A549 (cell line): Measurements from ENCODE around the gene TSPAN3.

ENCODE experiments used
- CEBPB ChIP-seq, 2 experiments: fragments of >200 bp in 1 of 2; sonication (Bioruptor Twin) in 1 of 2; formaldehyde crosslinking in 1 of 2; IDR thresholded peaks; 2 replicates each; pipeline ENCODE4 v1.6.1; 2012 to 2016
- FOSB ChIP-seq: fragments of 250-450 bp; sonication (Bioruptor Pico); IDR thresholded peaks from 2 replicates; pipeline ENCODE4 v1.5.0; 2020; ENCODE audit warnings: mild to moderate bottlenecking, moderate library complexity
- PBX3 ChIP-seq: IDR thresholded peaks from 2 replicates; pipeline ENCODE4 v1.6.1; 2012
- POLR2AphosphoS2 ChIP-seq: conservative IDR thresholded peaks from 2 replicates; pipeline ENCODE4 v1.6.1; 2012; ENCODE audit warnings: low read length, improper control_type of control experiment, inconsistent platforms
- USF2 ChIP-seq: fragments of 450-650 bp; IDR thresholded peaks from 2 replicates; pipeline ENCODE4 v1.6.1; 2014; ENCODE audit warnings: antibody characterized with exemption
- TF ChIP-seq, protein P1 (sequence below): fragments of >200 bp; sonication (Bioruptor Twin); formaldehyde crosslinking; IDR thresholded peaks from 3 replicates; pipeline ENCODE4 v1.5.1; 2016
- TF ChIP-seq, protein P2 (sequence below): fragments of 200-600 bp; sonication (generic); IDR thresholded peaks from 2 replicates; pipeline ENCODE4 v1.6.1; 2016; ENCODE audit warnings: antibody characterized with exemption, mild to moderate bottlenecking, moderate library complexity
- TF ChIP-seq, protein P3 (sequence below): fragments of 250-450 bp; sonication (Bioruptor Pico); IDR thresholded peaks from 2 replicates; pipeline ENCODE4 v1.5.0; 2021; ENCODE audit warnings: mild to moderate bottlenecking, moderate library complexity, borderline replicate concordance

DNA sequence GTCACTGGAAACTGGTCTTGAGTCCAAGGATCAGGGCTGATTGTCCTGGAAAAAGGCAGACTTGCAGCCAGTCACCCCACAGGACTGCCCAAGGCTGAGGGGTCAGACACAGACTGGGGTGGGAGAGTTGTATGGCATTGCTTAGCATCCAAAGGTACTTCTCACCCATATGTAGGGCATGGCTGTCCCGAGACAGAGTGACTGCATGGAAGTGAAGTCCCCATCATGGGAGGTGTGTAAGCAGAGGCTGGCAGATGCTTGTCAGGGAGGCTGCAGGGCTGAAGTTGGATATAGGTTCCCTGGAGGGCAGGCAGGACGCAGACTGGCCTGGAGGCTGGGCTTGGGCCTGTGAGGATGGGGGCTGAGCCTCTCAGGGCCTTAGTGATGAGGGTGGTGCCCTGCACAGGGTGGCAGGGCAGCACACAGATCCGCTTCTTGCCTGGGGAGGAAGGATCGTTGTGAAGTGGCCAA, 44.9 kb downstream of the TSPAN3 start:
- TF ChIP-seq USF2 (no peak), FOSB (CRISPR knock-in tag) (no peak), PBX3 (no peak), CEBPB (IDR thresholded peaks at IDR 0.05) (no peak), POLR2AphosphoS2 (no peak)
- TF ChIP-seq, protein P1, sequence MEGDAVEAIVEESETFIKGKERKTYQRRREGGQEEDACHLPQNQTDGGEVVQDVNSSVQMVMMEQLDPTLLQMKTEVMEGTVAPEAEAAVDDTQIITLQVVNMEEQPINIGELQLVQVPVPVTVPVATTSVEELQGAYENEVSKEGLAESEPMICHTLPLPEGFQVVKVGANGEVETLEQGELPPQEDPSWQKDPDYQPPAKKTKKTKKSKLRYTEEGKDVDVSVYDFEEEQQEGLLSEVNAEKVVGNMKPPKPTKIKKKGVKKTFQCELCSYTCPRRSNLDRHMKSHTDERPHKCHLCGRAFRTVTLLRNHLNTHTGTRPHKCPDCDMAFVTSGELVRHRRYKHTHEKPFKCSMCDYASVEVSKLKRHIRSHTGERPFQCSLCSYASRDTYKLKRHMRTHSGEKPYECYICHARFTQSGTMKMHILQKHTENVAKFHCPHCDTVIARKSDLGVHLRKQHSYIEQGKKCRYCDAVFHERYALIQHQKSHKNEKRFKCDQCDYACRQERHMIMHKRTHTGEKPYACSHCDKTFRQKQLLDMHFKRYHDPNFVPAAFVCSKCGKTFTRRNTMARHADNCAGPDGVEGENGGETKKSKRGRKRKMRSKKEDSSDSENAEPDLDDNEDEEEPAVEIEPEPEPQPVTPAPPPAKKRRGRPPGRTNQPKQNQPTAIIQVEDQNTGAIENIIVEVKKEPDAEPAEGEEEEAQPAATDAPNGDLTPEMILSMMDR = no peak
- TF ChIP-seq, protein P2, sequence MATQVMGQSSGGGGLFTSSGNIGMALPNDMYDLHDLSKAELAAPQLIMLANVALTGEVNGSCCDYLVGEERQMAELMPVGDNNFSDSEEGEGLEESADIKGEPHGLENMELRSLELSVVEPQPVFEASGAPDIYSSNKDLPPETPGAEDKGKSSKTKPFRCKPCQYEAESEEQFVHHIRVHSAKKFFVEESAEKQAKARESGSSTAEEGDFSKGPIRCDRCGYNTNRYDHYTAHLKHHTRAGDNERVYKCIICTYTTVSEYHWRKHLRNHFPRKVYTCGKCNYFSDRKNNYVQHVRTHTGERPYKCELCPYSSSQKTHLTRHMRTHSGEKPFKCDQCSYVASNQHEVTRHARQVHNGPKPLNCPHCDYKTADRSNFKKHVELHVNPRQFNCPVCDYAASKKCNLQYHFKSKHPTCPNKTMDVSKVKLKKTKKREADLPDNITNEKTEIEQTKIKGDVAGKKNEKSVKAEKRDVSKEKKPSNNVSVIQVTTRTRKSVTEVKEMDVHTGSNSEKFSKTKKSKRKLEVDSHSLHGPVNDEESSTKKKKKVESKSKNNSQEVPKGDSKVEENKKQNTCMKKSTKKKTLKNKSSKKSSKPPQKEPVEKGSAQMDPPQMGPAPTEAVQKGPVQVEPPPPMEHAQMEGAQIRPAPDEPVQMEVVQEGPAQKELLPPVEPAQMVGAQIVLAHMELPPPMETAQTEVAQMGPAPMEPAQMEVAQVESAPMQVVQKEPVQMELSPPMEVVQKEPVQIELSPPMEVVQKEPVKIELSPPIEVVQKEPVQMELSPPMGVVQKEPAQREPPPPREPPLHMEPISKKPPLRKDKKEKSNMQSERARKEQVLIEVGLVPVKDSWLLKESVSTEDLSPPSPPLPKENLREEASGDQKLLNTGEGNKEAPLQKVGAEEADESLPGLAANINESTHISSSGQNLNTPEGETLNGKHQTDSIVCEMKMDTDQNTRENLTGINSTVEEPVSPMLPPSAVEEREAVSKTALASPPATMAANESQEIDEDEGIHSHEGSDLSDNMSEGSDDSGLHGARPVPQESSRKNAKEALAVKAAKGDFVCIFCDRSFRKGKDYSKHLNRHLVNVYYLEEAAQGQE = no peak
- TF ChIP-seq, protein P3, sequence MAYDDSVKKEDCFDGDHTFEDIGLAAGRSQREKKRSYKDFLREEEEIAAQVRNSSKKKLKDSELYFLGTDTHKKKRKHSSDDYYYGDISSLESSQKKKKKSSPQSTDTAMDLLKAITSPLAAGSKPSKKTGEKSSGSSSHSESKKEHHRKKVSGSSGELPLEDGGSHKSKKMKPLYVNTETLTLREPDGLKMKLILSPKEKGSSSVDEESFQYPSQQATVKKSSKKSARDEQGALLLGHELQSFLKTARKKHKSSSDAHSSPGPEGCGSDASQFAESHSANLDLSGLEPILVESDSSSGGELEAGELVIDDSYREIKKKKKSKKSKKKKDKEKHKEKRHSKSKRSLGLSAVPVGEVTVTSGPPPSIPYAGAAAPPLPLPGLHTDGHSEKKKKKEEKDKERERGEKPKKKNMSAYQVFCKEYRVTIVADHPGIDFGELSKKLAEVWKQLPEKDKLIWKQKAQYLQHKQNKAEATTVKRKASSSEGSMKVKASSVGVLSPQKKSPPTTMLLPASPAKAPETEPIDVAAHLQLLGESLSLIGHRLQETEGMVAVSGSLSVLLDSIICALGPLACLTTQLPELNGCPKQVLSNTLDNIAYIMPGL = no peak
